ENCODE data around the gene RPN2.

Gene RPN2

GRCh38 chr20:37220731-37221130 lies 41.6 kb downstream of the RPN2 start:
- CTCF ChIA-PET = no interaction called here

GRCh38 chr20:37222086-37222485 lies 43.0 kb downstream of the RPN2 start:
- DNase-seq (ENCODE audit: extremely low spot score) = no peak
- TF ChIP-seq PKNOX1 (IDR thresholded peaks at IDR 0.05) = no peak
- no peak for TF ChIP-seq L3MBTL2 (conservative IDR thresholded peaks at IDR 0.05)
- no peak for TF ChIP-seq FOXA1 (IDR thresholded peaks at IDR 0.05)
- no peak for TF ChIP-seq SP1 (IDR thresholded peaks at IDR 0.05)
- no peak for TF ChIP-seq FOXM1 (IDR thresholded peaks at IDR 0.05; ENCODE audit: borderline replicate concordance)
- TF ChIP-seq BHLHE40 (IDR thresholded peaks at IDR 0.05; ENCODE audit: borderline replicate concordance) = no peak
- TF ChIP-seq ELF4 (IDR thresholded peaks at IDR 0.05) = no peak
- TF ChIP-seq ARNT (IDR thresholded peaks at IDR 0.05) = no peak
- no peak for TF ChIP-seq SUZ12 (IDR thresholded peaks at IDR 0.05)
- TF ChIP-seq TARDBP (IDR thresholded peaks at IDR 0.05) = no peak
- no peak for TF ChIP-seq CTBP1 (IDR thresholded peaks at IDR 0.05; ENCODE audit: borderline replicate concordance)
- no peak for TF ChIP-seq FOXK2 (IDR thresholded peaks at IDR 0.05)
- no peak for TF ChIP-seq LEF1 (IDR thresholded peaks at IDR 0.05; ENCODE audit: borderline replicate concordance)
- no peak for TF ChIP-seq ZNF384 (IDR thresholded peaks at IDR 0.05)
- TF ChIP-seq NFRKB (IDR thresholded peaks at IDR 0.05) = no peak
- TF ChIP-seq HDGF (IDR thresholded peaks at IDR 0.05; ENCODE audit: borderline replicate concordance) = no peak
- CTCF ChIA-PET = no interaction called here
- POLR2A ChIA-PET = no interaction called here

More at GRCh38 chr20:37220731-37221130, 41.6 kb downstream of the RPN2 start:
- no peak for DNase-seq (ENCODE audit: extremely low spot score)
- TF ChIP-seq NFRKB (IDR thresholded peaks at IDR 0.05) (no peak), CTBP1 (IDR thresholded peaks at IDR 0.05; ENCODE audit: borderline replicate concordance) (no peak), FOXK2 (IDR thresholded peaks at IDR 0.05) (no peak), BHLHE40 (IDR thresholded peaks at IDR 0.05; ENCODE audit: borderline replicate concordance) (no peak)
- POLR2A ChIA-PET = no interaction called here

GRCh38 chr20:37223053-37223452 lies 43.9 kb downstream of the RPN2 start:
- POLR2A ChIA-PET = no interaction called here
- TF ChIP-seq HDGF (IDR thresholded peaks at IDR 0.05; ENCODE audit: borderline replicate concordance) = no peak
- no peak for TF ChIP-seq FOXK2 (IDR thresholded peaks at IDR 0.05)
- no peak for TF ChIP-seq FOXA1 (IDR thresholded peaks at IDR 0.05)
- TF ChIP-seq SUZ12 (IDR thresholded peaks at IDR 0.05) = no peak
- TF ChIP-seq ELF4 (IDR thresholded peaks at IDR 0.05) = no peak
- no peak for TF ChIP-seq TARDBP (IDR thresholded peaks at IDR 0.05)
- no peak for TF ChIP-seq CTBP1 (IDR thresholded peaks at IDR 0.05; ENCODE audit: borderline replicate concordance)
- no peak for TF ChIP-seq LEF1 (IDR thresholded peaks at IDR 0.05; ENCODE audit: borderline replicate concordance)
- no peak for TF ChIP-seq L3MBTL2 (conservative IDR thresholded peaks at IDR 0.05)
- no peak for TF ChIP-seq NFRKB (IDR thresholded peaks at IDR 0.05)
- TF ChIP-seq FOXM1 (IDR thresholded peaks at IDR 0.05; ENCODE audit: borderline replicate concordance) = no peak
- TF ChIP-seq ZNF384 (IDR thresholded peaks at IDR 0.05) = no peak
- no peak for TF ChIP-seq SP1 (IDR thresholded peaks at IDR 0.05)
- no peak for TF ChIP-seq BHLHE40 (IDR thresholded peaks at IDR 0.05; ENCODE audit: borderline replicate concordance)
- TF ChIP-seq PKNOX1 (IDR thresholded peaks at IDR 0.05) = no peak
- TF ChIP-seq ARNT (IDR thresholded peaks at IDR 0.05) = no peak
- DNase-seq (ENCODE audit: extremely low spot score) = no peak
- CTCF ChIA-PET = no interaction called here

- no peak for DNase-seq (ENCODE audit: extremely low spot score)
- CTCF ChIA-PET = no interaction called here
- TF ChIP-seq CTBP1 (IDR thresholded peaks at IDR 0.05; ENCODE audit: borderline replicate concordance) (no peak), SP1 (IDR thresholded peaks at IDR 0.05) (no peak), FOXK2 (IDR thresholded peaks at IDR 0.05) (no peak), FOXM1 (IDR thresholded peaks at IDR 0.05; ENCODE audit: borderline replicate concordance) (no peak), LEF1 (IDR thresholded peaks at IDR 0.05; ENCODE audit: borderline replicate concordance) (no peak), FOXA1 (IDR thresholded peaks at IDR 0.05) (no peak), BHLHE40 (IDR thresholded peaks at IDR 0.05; ENCODE audit: borderline replicate concordance) (no peak), ZNF384 (IDR thresholded peaks at IDR 0.05) (no peak), NFRKB (IDR thresholded peaks at IDR 0.05) (no peak), SUZ12 (IDR thresholded peaks at IDR 0.05) (no peak), PKNOX1 (IDR thresholded peaks at IDR 0.05) (no peak), L3MBTL2 (conservative IDR thresholded peaks at IDR 0.05) (no peak), ARNT (IDR thresholded peaks at IDR 0.05) (no peak)
- POLR2A ChIA-PET = no interaction called here
Measured at GRCh38 chr20:37225146-37225545, 46.0 kb downstream of the RPN2 start.

- POLR2A ChIA-PET = no interaction called here
- DNase-seq (ENCODE audit: extremely low spot score) = no peak
- TF ChIP-seq BHLHE40 (IDR thresholded peaks at IDR 0.05; ENCODE audit: borderline replicate concordance) (no peak), NFRKB (IDR thresholded peaks at IDR 0.05) (no peak), ZNF384 (IDR thresholded peaks at IDR 0.05) (no peak), HDGF (IDR thresholded peaks at IDR 0.05; ENCODE audit: borderline replicate concordance) (no peak), SUZ12 (IDR thresholded peaks at IDR 0.05) (no peak), ARNT (IDR thresholded peaks at IDR 0.05) (no peak), FOXM1 (IDR thresholded peaks at IDR 0.05; ENCODE audit: borderline replicate concordance) (no peak), FOXA1 (IDR thresholded peaks at IDR 0.05) (no peak), TARDBP (IDR thresholded peaks at IDR 0.05) (no peak), SP1 (IDR thresholded peaks at IDR 0.05) (no peak), L3MBTL2 (conservative IDR thresholded peaks at IDR 0.05) (no peak), CTBP1 (IDR thresholded peaks at IDR 0.05; ENCODE audit: borderline replicate concordance) (no peak), LEF1 (IDR thresholded peaks at IDR 0.05; ENCODE audit: borderline replicate concordance) (no peak)
- CTCF ChIA-PET = no interaction called here
Measured at GRCh38 chr20:37226889-37227288, 47.8 kb downstream of the RPN2 start.

- no peak for TF ChIP-seq CTBP1 (IDR thresholded peaks at IDR 0.05; ENCODE audit: borderline replicate concordance)
- no peak for TF ChIP-seq TARDBP (IDR thresholded peaks at IDR 0.05)
- TF ChIP-seq SUZ12 (IDR thresholded peaks at IDR 0.05) = no peak
- no peak for TF ChIP-seq HDGF (IDR thresholded peaks at IDR 0.05; ENCODE audit: borderline replicate concordance)
- POLR2A ChIA-PET = no interaction called here
- CTCF ChIA-PET = no interaction called here
- DNase-seq (ENCODE audit: extremely low spot score) = no peak
Measured at GRCh38 chr20:37228082-37228481, 49.0 kb downstream of the RPN2 start.

Measured in HEK293T (cell line).